Ovary (tissue), 3 donors: ENCODE results near the gene MAGEL2.

Experiments used
- EP300 ChIP-seq: sonication (generic); formaldehyde crosslinking; IDR thresholded peaks from one replicate; pipeline ENCODE4 v1.6.1; 2017; ENCODE audit warnings: antibody characterized with exemption
- POLR2A ChIP-seq: fragments of 450-650 bp; IDR thresholded peaks from one replicate; pipeline ENCODE4 v1.6.1; 2017; ENCODE audit warnings: antibody characterized with exemption, mild to moderate bottlenecking, moderate library complexity
- TF ChIP-seq, protein P1 (sequence below), 3 donors: fragments of 450-650 bp in 2 of 3; fragments of 200-600 bp in 1 of 3; IDR thresholded peaks; one replicate each; pipeline versions ENCODE4 v1.5.1 to v1.8.0; 2016 to 2022; ENCODE audit warnings: antibody characterized with exemption in 3 of 3, mild to moderate bottlenecking in 1 of 3
- donor health status: DM: no; HTN: no; CAD: no.

DNA sequence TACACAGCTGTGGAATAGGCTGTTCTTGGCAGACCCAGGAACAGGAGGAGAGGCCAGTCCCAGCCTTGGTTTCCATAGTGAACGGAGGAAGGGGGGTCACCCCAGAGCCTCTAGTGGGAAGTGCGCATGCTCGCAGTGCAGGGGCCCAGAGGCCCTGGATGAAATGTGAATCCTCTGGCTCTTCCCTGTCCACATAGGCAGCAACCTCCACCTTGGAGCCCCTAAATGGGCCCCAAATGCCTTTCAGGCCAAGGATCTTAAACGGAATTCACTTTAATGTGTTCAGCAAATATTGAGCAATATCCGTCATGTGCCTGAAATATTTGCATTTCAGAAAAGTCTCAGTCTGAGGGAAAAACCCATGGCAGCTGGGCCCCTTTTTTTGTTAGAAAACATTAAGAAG is 42.8 kb upstream of the MAGEL2 start:
- TF ChIP-seq, protein P1, sequence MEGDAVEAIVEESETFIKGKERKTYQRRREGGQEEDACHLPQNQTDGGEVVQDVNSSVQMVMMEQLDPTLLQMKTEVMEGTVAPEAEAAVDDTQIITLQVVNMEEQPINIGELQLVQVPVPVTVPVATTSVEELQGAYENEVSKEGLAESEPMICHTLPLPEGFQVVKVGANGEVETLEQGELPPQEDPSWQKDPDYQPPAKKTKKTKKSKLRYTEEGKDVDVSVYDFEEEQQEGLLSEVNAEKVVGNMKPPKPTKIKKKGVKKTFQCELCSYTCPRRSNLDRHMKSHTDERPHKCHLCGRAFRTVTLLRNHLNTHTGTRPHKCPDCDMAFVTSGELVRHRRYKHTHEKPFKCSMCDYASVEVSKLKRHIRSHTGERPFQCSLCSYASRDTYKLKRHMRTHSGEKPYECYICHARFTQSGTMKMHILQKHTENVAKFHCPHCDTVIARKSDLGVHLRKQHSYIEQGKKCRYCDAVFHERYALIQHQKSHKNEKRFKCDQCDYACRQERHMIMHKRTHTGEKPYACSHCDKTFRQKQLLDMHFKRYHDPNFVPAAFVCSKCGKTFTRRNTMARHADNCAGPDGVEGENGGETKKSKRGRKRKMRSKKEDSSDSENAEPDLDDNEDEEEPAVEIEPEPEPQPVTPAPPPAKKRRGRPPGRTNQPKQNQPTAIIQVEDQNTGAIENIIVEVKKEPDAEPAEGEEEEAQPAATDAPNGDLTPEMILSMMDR (IDR thresholded peaks at IDR 0.05): no peak
- no peak for TF ChIP-seq POLR2A
- no peak for TF ChIP-seq EP300
